NCI-H1436 (cell line): Measurements from ENCODE around the gene DUSP3.

Source experiments
- DNase-seq: peaks from one replicate; lab custom pipeline; 2025; lab: John Stamatoyannopoulos, UW

The DUSP3 gene

GRCh38 chr17:43768382-43768781 is 10.4 kb downstream of the DUSP3 start:
- DNase-seq = no peak

GRCh38 chr17:43767713-43768059 is 11.1 kb downstream of the DUSP3 start:
- DNase-seq = no peak

- no peak for DNase-seq
Measured at GRCh38 chr17:43767053-43767712, 11.6 kb downstream of the DUSP3 start.

- DNase-seq = peak; percentile 43
Measured at GRCh38 chr17:43766413-43767052, 12.2 kb downstream of the DUSP3 start.

GRCh38 chr17:43760254-43760852 is 18.4 kb downstream of the DUSP3 start:
- DNase-seq = peak; percentile 92

- DNase-seq = no peak
Measured at GRCh38 chr17:43759836-43760235, 18.9 kb downstream of the DUSP3 start.

- DNase-seq = no peak
Measured at GRCh38 chr17:43758497-43759174, 20.1 kb downstream of the DUSP3 start, which contains the start of gene SOST. SOST (minus strand) TSS chr17:43758791; CDS start chr17:43758741, 50 bp downstream.

GRCh38 chr17:43758086-43758485 is 20.7 kb downstream of the DUSP3 start:
- DNase-seq = no peak

GRCh38 chr17:43757171-43757660 is 21.6 kb downstream of the DUSP3 start:
- DNase-seq = no peak

- no peak for DNase-seq
Measured at GRCh38 chr17:43756201-43756600, 22.6 kb downstream of the DUSP3 start.

- DNase-seq = no peak
Measured at GRCh38 chr17:43755389-43755875, 23.3 kb downstream of the DUSP3 start.

GRCh38 chr17:43754947-43755346 is 23.8 kb downstream of the DUSP3 start:
- no peak for DNase-seq

GRCh38 chr17:43753493-43754129 is 25.2 kb downstream of the DUSP3 start:
- no peak for DNase-seq

GRCh38 chr17:43750153-43750552 is 28.6 kb downstream of the DUSP3 start:
- DNase-seq = no peak

GRCh38 chr17:43745541-43745940 is 33.2 kb downstream of the DUSP3 start:
- no peak for DNase-seq

GRCh38 chr17:43741636-43742035 is 37.1 kb downstream of the DUSP3 start:
- DNase-seq = no peak

- no peak for DNase-seq
Measured at GRCh38 chr17:43740541-43740940, 38.2 kb downstream of the DUSP3 start.

GRCh38 chr17:43737722-43738121 is 41.1 kb downstream of the DUSP3 start:
- DNase-seq = no peak

GRCh38 chr17:43736389-43736788 is 42.4 kb downstream of the DUSP3 start:
- no peak for DNase-seq

GRCh38 chr17:43734376-43734775 is 44.4 kb downstream of the DUSP3 start:
- no peak for DNase-seq

- no peak for DNase-seq
Measured at GRCh38 chr17:43733956-43734355, 44.8 kb downstream of the DUSP3 start.

- no peak for DNase-seq
Measured at GRCh38 chr17:43732958-43733357, 45.8 kb downstream of the DUSP3 start.
